ELR (cell line): ENCODE measurements around the gene DOCK1.
"Not testable (repeated sequence)": the region's sequence is repeated elsewhere in the genome, so short reads cannot be mapped to it uniquely, and the experiment has no call there.

Source experiments
- DNase-seq: peaks from one replicate; pipeline ENCODE4 v3.0.0-alpha.2; 2015; ENCODE audit warnings: low read depth

DOCK1 gene

GRCh38 chr10:126926568-126926967 is 21.3 kb downstream of the DOCK1 start:
- DNase-seq, result no peak

- DNase-seq, result no peak
These were observed 22.6 kb downstream of the DOCK1 start for GRCh38 chr10:126927799-126928198.

GRCh38 chr10:126928274-126928673 is 23.0 kb downstream of the DOCK1 start:
- no peak for DNase-seq

GRCh38 chr10:126929391-126929790 is 24.2 kb downstream of the DOCK1 start:
- DNase-seq, result no peak

GRCh38 chr10:126930131-126930882 is 25.1 kb downstream of the DOCK1 start:
- no peak for DNase-seq

GRCh38 chr10:126930883-126931503 is 25.8 kb downstream of the DOCK1 start:
- DNase-seq, result no peak

- no peak for DNase-seq
These were observed 26.3 kb downstream of the DOCK1 start for GRCh38 chr10:126931544-126931943.

GRCh38 chr10:126932516-126932915 is 27.3 kb downstream of the DOCK1 start:
- DNase-seq, result no peak

- DNase-seq, result no peak
These were observed 27.9 kb downstream of the DOCK1 start for GRCh38 chr10:126933116-126933515.

- peak; percentile 80 for DNase-seq
These were observed 30.2 kb downstream of the DOCK1 start for GRCh38 chr10:126935263-126935946.

GRCh38 chr10:126937026-126937425 is 31.8 kb downstream of the DOCK1 start:
- no peak for DNase-seq

- not testable (repeated sequence) for DNase-seq
These were observed 32.9 kb downstream of the DOCK1 start for GRCh38 chr10:126938121-126938520.

GRCh38 chr10:126939706-126940105 is 34.5 kb downstream of the DOCK1 start:
- no peak for DNase-seq

- no peak for DNase-seq
These were observed 35.6 kb downstream of the DOCK1 start for GRCh38 chr10:126940670-126941310.

- no peak for DNase-seq
These were observed 39.0 kb downstream of the DOCK1 start for GRCh38 chr10:126944191-126944590.

GRCh38 chr10:126945351-126946030 is 40.3 kb downstream of the DOCK1 start:
- peak; percentile 24 for DNase-seq

GRCh38 chr10:126946746-126947145 is 41.5 kb downstream of the DOCK1 start:
- no peak for DNase-seq

GRCh38 chr10:126948355-126949160 is 43.3 kb downstream of the DOCK1 start:
- no peak for DNase-seq

- no peak for DNase-seq
These were observed 43.9 kb downstream of the DOCK1 start for GRCh38 chr10:126949161-126949503.

GRCh38 chr10:126950401-126951105 is 45.3 kb downstream of the DOCK1 start:
- no peak for DNase-seq

GRCh38 chr10:126953886-126954285 is 48.7 kb downstream of the DOCK1 start:
- no peak for DNase-seq
